Endothelial cell of umbilical vein (primary cell): Measurements from ENCODE around the gene CHMP4B. TPM values are rescaled to one million over a fixed set of nuclear protein-coding genes. Genes with fewer than 3 reads are reported as not detected.

Experiments used
- Bru-seq: library from RNA; stranded (reverse); fragments of 400-500 nt; gene quantifications from one replicate; lab custom pipeline; 2021; lab: Mats Ljungman, UMichigan
- BruChase-seq, 2 experiments: library from RNA; stranded (reverse); fragments of 400-500 nt; gene quantifications; one replicate each; lab custom pipeline; 2021; lab: Mats Ljungman, UMichigan
- BruUV-seq: library from RNA; stranded (reverse); fragments of 400-500 nt; replicated peaks from 2 replicates; lab custom pipeline; 2021; lab: Mats Ljungman, UMichigan
- CTCF ChIA-PET: fragments of 300-600, 350-600 bp; sonication (Branson Sonifier 250); formaldehyde crosslinking; loops from one replicate; lab custom pipeline; 2021; ENCODE audit warnings: antibody characterized with exemption, inconsistent platforms; lab: Charles Lee
- POLR2A ChIA-PET: fragments of 300-600, 350-600 bp; sonication (Branson Sonifier 250); formaldehyde crosslinking; loops from one replicate; lab custom pipeline; 2021; ENCODE audit warnings: antibody characterized with exemption, inconsistent platforms; lab: Charles Lee
- DNase-seq: peaks from one replicate; pipeline ENCODE4 v3.0.0-alpha.2; 2011; ENCODE audit warnings: low read depth, low spot score
- FAIRE-seq: peaks from 2 replicates; lab custom pipeline; 2011; peaks lifted over from hg19 to GRCh38; lab: Jason Lieb, UNC
- H2AFZ ChIP-seq: 2 replicates; pipeline ENCODE4 v1.6.0; 2012; ENCODE audit warnings: low read depth, low read length, control low read depth, inconsistent platforms
- H3K27ac ChIP-seq: 2 replicates; pipeline ENCODE4 v1.5.1; 2011; ENCODE audit warnings: low read depth, mild to moderate bottlenecking, control low read depth, low read length, moderate library complexity; ENCODE audit not compliant: insufficient read depth
- H3K27me3 ChIP-seq, 2 experiments: 2 replicates each; pipeline versions ENCODE4 v1.6.0 to v1.6.1; 2011; ENCODE audit warnings: low read length in 2 of 2, mixed read lengths in 1 of 2; ENCODE audit not compliant: control insufficient read depth in 2 of 2, insufficient read depth in 2 of 2
- H3K36me3 ChIP-seq, 2 experiments: 2 replicates in 1 of 2; 3 replicates in 1 of 2; pipeline ENCODE4 v1.5.1; 2011; ENCODE audit warnings: low read length in 2 of 2, mild to moderate bottlenecking in 1 of 2, moderate library complexity in 1 of 2; ENCODE audit not compliant: control insufficient read depth in 2 of 2, insufficient read depth in 2 of 2; ENCODE audit errors: extremely low read depth in 1 of 2
- H3K4me1 ChIP-seq: 3 replicates; pipeline ENCODE4 v1.5.1; 2011; ENCODE audit warnings: mild to moderate bottlenecking, low read length; ENCODE audit not compliant: control insufficient read depth, insufficient read depth; ENCODE audit errors: extremely low read depth
- H3K4me2 ChIP-seq: 2 replicates; pipeline ENCODE4 v1.6.1; 2011; ENCODE audit warnings: low read length, control low read depth, mixed read lengths; ENCODE audit not compliant: insufficient read depth
- H3K4me3 ChIP-seq, 3 experiments: fragments of 200-600 bp in 1 of 3; sonication (generic), shearing (Covaris generic) in 1 of 3; replicated peaks in 1 of 3; 2 replicates each; pipeline ENCODE4 v1.5.1; 2011 to 2016; ENCODE audit warnings: control low read depth in 3 of 3, low read length in 3 of 3, mild to moderate bottlenecking in 2 of 3, inconsistent platforms in 1 of 3, low read depth in 1 of 3, moderate library complexity in 1 of 3; ENCODE audit not compliant: insufficient read depth in 1 of 3
- H3K79me2 ChIP-seq: 2 replicates; pipeline ENCODE4 v1.6.0; 2012; ENCODE audit warnings: low read length, inconsistent platforms; ENCODE audit not compliant: control insufficient read depth, insufficient read depth
- H3K9ac ChIP-seq: replicated peaks from 2 replicates; pipeline ENCODE3; 2011; ENCODE audit warnings: low read length, control low read depth; ENCODE audit not compliant: insufficient read depth; ENCODE audit errors: extremely low read depth
- H3K9me1 ChIP-seq: replicated peaks from 3 replicates; pipeline ENCODE4 v1.6.0; 2011; ENCODE audit warnings: mild to moderate bottlenecking, low read length; ENCODE audit not compliant: control insufficient read depth, insufficient read depth; ENCODE audit errors: extremely low read depth
- H3K9me3 ChIP-seq: replicated peaks from 2 replicates; pipeline ENCODE4 v1.5.1; 2012; ENCODE audit warnings: low read length, inconsistent platforms; ENCODE audit not compliant: control insufficient read depth, insufficient read depth
- H4K20me1 ChIP-seq: replicated peaks from 2 replicates; pipeline ENCODE3; 2011; ENCODE audit warnings: mild to moderate bottlenecking, low read length; ENCODE audit not compliant: control insufficient read depth, insufficient read depth; ENCODE audit errors: extremely low read depth
- EZH2 ChIP-seq: IDR thresholded peaks from 2 replicates; pipeline ENCODE4 v1.6.1; 2012; ENCODE audit warnings: borderline replicate concordance, low read depth, mild to moderate bottlenecking, moderate library complexity, low read length, inconsistent platforms; ENCODE audit not compliant: severe bottlenecking
- FOS ChIP-seq: IDR thresholded peaks from 2 replicates; pipeline ENCODE4 v1.6.1; 2011; ENCODE audit warnings: mild to moderate bottlenecking, low read length, moderate library complexity, borderline replicate concordance; ENCODE audit not compliant: insufficient read depth
- GATA2 ChIP-seq: IDR thresholded peaks from 2 replicates; pipeline ENCODE4 v1.7.0; 2011; ENCODE audit warnings: low read depth, mild to moderate bottlenecking, moderate library complexity, mixed read lengths, low read length; ENCODE audit not compliant: insufficient read length, insufficient read depth
- JUN ChIP-seq: IDR thresholded peaks from 2 replicates; pipeline ENCODE4 v1.6.1; 2011; ENCODE audit warnings: borderline replicate concordance, low read depth; ENCODE audit not compliant: insufficient read length, insufficient read depth
- MAX ChIP-seq: IDR thresholded peaks from 2 replicates; pipeline ENCODE4 v1.6.1; 2011; ENCODE audit not compliant: insufficient read depth, insufficient read length
- MYC ChIP-seq: IDR thresholded peaks from one replicate; pipeline ENCODE4 v1.6.1; 2011; ENCODE audit warnings: mild to moderate bottlenecking, low read depth, low read length
- POLR2A ChIP-seq: IDR thresholded peaks from 2 replicates; pipeline ENCODE4 v1.6.1; 2012; ENCODE audit warnings: low read depth, mild to moderate bottlenecking, control low read depth, low read length
- POLR2AphosphoS5 ChIP-seq: IDR thresholded peaks from 2 replicates; pipeline ENCODE4 v1.6.1; 2012; ENCODE audit warnings: low read depth, mild to moderate bottlenecking, control low read depth, low read length, moderate library complexity; ENCODE audit not compliant: insufficient read depth
- dilution Hi-C: fragments of 300-500 bp; cut with MboI; formaldehyde crosslinking; loops from one replicate; pipeline ENCODE4 v1.15.0; 2019; ENCODE audit warnings: low sequenced_read_pairs; ENCODE audit not compliant: extremely low pct_ligation_motif_present
- intact Hi-C: fragments of 100-400 bp; cut with micrococcal nuclease; formaldehyde crosslinking; loops from one replicate; pipeline ENCODE4 v1.10.0; 2022
- long read RNA-seq: library from polyadenylated mRNA; stranded (forward); transcript quantifications from one replicate; pipeline ENCODE4 v2.0.0, GENCODE V29; 2021
- polyA minus RNA-seq, 3 experiments: library from RNA; depleted of rRNA, polyadenylated mRNA; stranded (reverse); fragments of >200 nt; gene quantifications; 1 replicate in 1 of 3; 2 replicates in 2 of 3; pipeline ENCODE4 v1.2.3, GENCODE V29; 2011
- polyA plus RNA-seq, 4 experiments: library from polyadenylated mRNA; depleted of rRNA in 3 of 4; stranded (reverse) in 3 of 4; unstranded in 1 of 4; fragments of >200 nt; gene quantifications; 2 replicates each; pipeline versions ENCODE4 v1.2.1 to v1.2.3, GENCODE V29; 2011 to 2012; ENCODE audit warnings: missing spikeins in 1 of 4
- total RNA-seq: library from RNA; stranded (reverse); gene quantifications from 2 replicates; pipeline ENCODE4 v1.2.3, GENCODE V29; 2021
- TF ChIP-seq, protein P1 (sequence below), 2 donors: IDR thresholded peaks; 1 replicate in 1 of 2; 2 replicates in 1 of 2; pipeline ENCODE4 v1.5.1; 2011; ENCODE audit warnings: low read length in 2 of 2, mild to moderate bottlenecking in 2 of 2, moderate library complexity in 2 of 2, control low read depth in 1 of 2, inconsistent platforms in 1 of 2, low read depth in 1 of 2; ENCODE audit not compliant: insufficient read depth in 1 of 2; ENCODE audit errors: extremely low read depth in 1 of 2

The CHMP4B gene, protein sequence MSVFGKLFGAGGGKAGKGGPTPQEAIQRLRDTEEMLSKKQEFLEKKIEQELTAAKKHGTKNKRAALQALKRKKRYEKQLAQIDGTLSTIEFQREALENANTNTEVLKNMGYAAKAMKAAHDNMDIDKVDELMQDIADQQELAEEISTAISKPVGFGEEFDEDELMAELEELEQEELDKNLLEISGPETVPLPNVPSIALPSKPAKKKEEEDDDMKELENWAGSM
- 105 and 112 TPM in 2 replicates for total RNA-seq
- 54.5 and 64.7 TPM in 2 replicates for polyA plus RNA-seq
- 101 and 112 TPM in 2 replicates for polyA plus RNA-seq (2011; cell fraction: cytosol; rRNA removed)
- polyA plus RNA-seq (2011; cell fraction: nucleus; rRNA removed): 35.3 and 45.4 TPM in 2 replicates
- polyA plus RNA-seq (2012): 133 and 157 TPM in 2 replicates
- polyA minus RNA-seq: 22.3 and 26.0 TPM in 2 replicates
- polyA minus RNA-seq (2011; cell fraction: cytosol; rRNA and poly(A)+ RNA removed): 35.3 TPM
- 10.4 and 11.2 TPM in 2 replicates for polyA minus RNA-seq (2011; cell fraction: nucleus; rRNA and poly(A)+ RNA removed)
- Bru-seq, nascent RNA: percentile 91 among the genes with signal in this experiment
- BruChase-seq, experiment 1, labeled RNA remaining after a 6-hour chase: percentile 89 among the genes with signal in this experiment
- BruChase-seq, experiment 2, labeled RNA remaining after a 2-hour chase: percentile 89 among the genes with signal in this experiment
- long read RNA-seq, partial matches to known transcripts: 3 of 3 reads
- long read RNA-seq, other reads (novel, unspliced or antisense): 0 of 3 reads

- ChIA-PET POLR2A (interaction anchor here (0.5 to 1.2 kb wide), 5 partner anchors 79 to 815 kb away, joined by 3 to 7 read pairs (median 3); partner anchors contain the start of genes EIF2S2 and RALY), CTCF (interaction anchor here (0.6 to 4.0 kb wide), 9 partner anchors 16 to 257 kb away, joined by 3 to 14 read pairs (median 4); partner anchors contain the start of gene ZNF341)
- BruUV-seq: no TSS peak
- Histone ChIP-seq H3K4me1 (peaks cover 23% of the 10 kb centered on the region), H3K27me3 (no peaks in the 10 kb centered on the region), H2AFZ (no peak within 1 kb of the TSS), H3K27ac (peak within 1 kb of the TSS; percentile 96), H3K4me3 (peak within 1 kb of the TSS; percentile 60 to 86 (median 83)), H3K9me3 (no peaks in the 10 kb centered on the region), H3K79me2 (peaks cover 45% of the 10 kb centered on the region), H3K9me1 (peaks cover 2% of the 10 kb centered on the region), H3K4me2 (peak within 1 kb of the TSS; percentile 91), H3K9ac (peak within 1 kb of the TSS; percentile 98), H3K36me3 (peaks cover 0 to 3% of the 10 kb centered on the region in 2 experiments), H4K20me1 (peaks cover 9% of the 10 kb centered on the region)
- FAIRE-seq (peak; percentile 99), DNase-seq (peak; percentile 98)
- intact Hi-C loops: loop anchor here (1.0 kb wide), 5 partner anchors 18 to 300 kb away; partner anchors contain the start of genes E2F1 and RALY
- dilution Hi-C loops: no loop called here
- TF ChIP-seq JUN: no peak
- TF ChIP-seq MYC: no peak
- no peak for TF ChIP-seq FOS
- no peak for TF ChIP-seq EZH2
- peak; percentile 69 for TF ChIP-seq POLR2A
- TF ChIP-seq POLR2AphosphoS5: peak; percentile 74
- TF ChIP-seq, protein P1, sequence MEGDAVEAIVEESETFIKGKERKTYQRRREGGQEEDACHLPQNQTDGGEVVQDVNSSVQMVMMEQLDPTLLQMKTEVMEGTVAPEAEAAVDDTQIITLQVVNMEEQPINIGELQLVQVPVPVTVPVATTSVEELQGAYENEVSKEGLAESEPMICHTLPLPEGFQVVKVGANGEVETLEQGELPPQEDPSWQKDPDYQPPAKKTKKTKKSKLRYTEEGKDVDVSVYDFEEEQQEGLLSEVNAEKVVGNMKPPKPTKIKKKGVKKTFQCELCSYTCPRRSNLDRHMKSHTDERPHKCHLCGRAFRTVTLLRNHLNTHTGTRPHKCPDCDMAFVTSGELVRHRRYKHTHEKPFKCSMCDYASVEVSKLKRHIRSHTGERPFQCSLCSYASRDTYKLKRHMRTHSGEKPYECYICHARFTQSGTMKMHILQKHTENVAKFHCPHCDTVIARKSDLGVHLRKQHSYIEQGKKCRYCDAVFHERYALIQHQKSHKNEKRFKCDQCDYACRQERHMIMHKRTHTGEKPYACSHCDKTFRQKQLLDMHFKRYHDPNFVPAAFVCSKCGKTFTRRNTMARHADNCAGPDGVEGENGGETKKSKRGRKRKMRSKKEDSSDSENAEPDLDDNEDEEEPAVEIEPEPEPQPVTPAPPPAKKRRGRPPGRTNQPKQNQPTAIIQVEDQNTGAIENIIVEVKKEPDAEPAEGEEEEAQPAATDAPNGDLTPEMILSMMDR (IDR thresholded peaks at IDR 0.05; ENCODE audit: extremely low read depth in 1 of 2, insufficient read depth in 1 of 2, low read depth in 1 of 2, low read length in 2 of 2): no peak
- peak; percentile 22 for TF ChIP-seq MAX
- no peak for TF ChIP-seq GATA2
These were observed at the start of gene CHMP4B for GRCh38 chr20:33810885-33811775. CHMP4B (plus strand) TSS chr20:33811348; CDS start chr20:33811469, 121 bp downstream.
